Brain microvascular endothelial cell (primary cell): ENCODE data around the gene LCE3E.

Source experiments
- DNase-seq: peaks from one replicate; pipeline ENCODE4 v3.0.0-alpha.2; 2020
- H3K27ac ChIP-seq: fragments of 250-450 bp; sonication (Bioruptor Pico); 2 replicates; pipeline ENCODE4 v1.5.1; 2020; ENCODE audit warnings: mild to moderate bottlenecking, moderate library complexity
- H3K27me3 ChIP-seq: fragments of 250-450 bp; sonication (Bioruptor Pico); replicated peaks from 2 replicates; pipeline ENCODE4 v1.5.1; 2020; ENCODE audit warnings: mild to moderate bottlenecking
- H3K36me3 ChIP-seq: fragments of 250-450 bp; sonication (Bioruptor Pico); replicated peaks from 2 replicates; pipeline ENCODE4 v1.5.1; 2020; ENCODE audit warnings: mild to moderate bottlenecking
- H3K4me3 ChIP-seq: 2 replicates; pipeline ENCODE4 v1.5.1; 2011; ENCODE audit warnings: low read depth, mild to moderate bottlenecking, control low read depth, low read length, moderate library complexity
- in situ Hi-C: cut with HindIII; loops from 2 replicates; pipeline ENCODE4 v1.10.0; 2017; ENCODE audit warnings: low sequenced_read_pairs, low pct_ligation_motif_present
- TF ChIP-seq, protein P1 (sequence below): IDR thresholded peaks from 2 replicates; pipeline ENCODE4 v1.5.1; 2011; ENCODE audit warnings: low read depth, mild to moderate bottlenecking, moderate library complexity, low read length, control low read depth, inconsistent platforms; ENCODE audit errors: missing control alignments

LCE3E gene

DNA sequence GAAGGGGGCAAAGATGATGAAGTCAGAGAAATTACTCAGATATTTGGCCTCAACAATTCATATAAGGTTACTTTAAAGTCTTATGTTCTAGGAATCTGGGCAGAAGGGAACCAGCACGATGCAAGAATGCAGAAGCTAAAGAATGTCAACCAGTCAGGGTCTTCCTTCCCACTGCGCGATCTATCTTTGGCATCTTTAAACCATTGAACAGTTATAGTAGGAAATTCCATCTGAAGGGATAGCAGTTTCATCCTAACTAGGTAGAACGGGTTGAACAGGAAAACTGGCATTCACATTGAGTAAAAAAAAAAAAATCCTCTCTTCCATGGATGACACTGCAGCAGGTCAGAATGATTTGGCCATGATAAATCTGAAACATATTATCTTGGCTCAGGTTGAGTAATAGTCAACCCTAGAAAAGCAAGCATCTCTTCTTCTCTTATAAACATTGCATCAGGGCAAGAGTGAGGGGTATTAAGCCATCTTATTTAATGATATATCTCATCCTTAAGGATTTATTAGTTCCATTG lies 46.0 kb downstream of the LCE3E start:
- TF ChIP-seq, protein P1, sequence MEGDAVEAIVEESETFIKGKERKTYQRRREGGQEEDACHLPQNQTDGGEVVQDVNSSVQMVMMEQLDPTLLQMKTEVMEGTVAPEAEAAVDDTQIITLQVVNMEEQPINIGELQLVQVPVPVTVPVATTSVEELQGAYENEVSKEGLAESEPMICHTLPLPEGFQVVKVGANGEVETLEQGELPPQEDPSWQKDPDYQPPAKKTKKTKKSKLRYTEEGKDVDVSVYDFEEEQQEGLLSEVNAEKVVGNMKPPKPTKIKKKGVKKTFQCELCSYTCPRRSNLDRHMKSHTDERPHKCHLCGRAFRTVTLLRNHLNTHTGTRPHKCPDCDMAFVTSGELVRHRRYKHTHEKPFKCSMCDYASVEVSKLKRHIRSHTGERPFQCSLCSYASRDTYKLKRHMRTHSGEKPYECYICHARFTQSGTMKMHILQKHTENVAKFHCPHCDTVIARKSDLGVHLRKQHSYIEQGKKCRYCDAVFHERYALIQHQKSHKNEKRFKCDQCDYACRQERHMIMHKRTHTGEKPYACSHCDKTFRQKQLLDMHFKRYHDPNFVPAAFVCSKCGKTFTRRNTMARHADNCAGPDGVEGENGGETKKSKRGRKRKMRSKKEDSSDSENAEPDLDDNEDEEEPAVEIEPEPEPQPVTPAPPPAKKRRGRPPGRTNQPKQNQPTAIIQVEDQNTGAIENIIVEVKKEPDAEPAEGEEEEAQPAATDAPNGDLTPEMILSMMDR: no peak
- no peak overlapping the region for H3K27ac ChIP-seq
- peaks cover 6% of the 10 kb centered on the region for H3K27me3 ChIP-seq
- in situ Hi-C loops: no loop called here
- no peak overlapping the region for H3K4me3 ChIP-seq
- no peak for DNase-seq
- no peaks in the 10 kb centered on the region for H3K36me3 ChIP-seq

DNA sequence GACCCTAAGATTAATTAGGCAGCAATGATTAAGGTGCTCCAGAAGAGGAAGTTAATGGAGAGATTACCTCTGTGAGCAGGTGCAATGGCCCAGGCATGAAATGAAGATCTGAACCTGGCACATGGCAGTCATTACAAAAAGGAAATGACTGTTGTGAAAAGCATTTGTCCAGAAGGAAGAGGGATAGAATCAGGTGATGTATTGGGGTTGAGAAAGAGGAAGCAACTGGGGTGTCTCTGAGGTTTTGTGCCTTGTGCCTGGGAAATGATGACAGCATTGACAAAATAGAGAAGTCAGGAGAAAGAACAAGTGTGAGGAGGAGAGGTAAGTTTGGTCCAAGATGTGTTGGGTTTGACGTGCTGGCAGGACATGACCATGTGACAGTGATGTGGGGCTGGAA lies 46.7 kb downstream of the LCE3E start:
- in situ Hi-C loops: no loop called here
- TF ChIP-seq, protein P1: no peak
- Histone ChIP-seq H3K27me3 (peaks cover 11% of the 10 kb centered on the region), H3K27ac (no peak overlapping the region), H3K36me3 (no peaks in the 10 kb centered on the region), H3K4me3 (no peak overlapping the region)
- no peak for DNase-seq

DNA sequence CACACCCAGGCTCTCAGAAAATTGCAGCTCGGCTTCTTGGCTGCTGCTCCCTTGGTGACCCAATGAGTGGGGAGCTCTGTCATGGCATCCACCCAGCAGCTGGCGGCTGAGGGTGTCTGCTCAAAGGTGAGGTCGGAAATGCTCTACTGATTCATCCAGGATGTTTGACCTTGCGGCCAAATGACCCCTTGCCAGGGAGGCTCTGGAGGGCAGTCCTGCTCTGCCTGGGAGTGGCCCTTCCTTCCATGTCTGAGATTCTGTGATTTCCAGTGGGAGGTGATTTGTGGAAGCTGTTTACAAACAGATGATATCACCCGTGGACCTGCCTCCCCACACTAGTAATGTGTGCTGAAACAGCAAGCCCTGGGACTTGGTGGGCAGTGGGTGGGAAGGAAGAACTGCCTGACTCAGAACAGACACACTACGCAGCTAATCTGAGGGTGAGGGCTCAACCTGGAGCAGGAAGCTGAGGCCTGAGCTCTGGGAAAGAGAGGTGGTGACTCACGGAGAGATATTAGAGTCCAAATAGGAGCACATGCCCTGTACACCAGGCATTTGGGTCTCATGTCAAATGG lies 49.3 kb downstream of the LCE3E start:
- Histone ChIP-seq H3K4me3 (no peak overlapping the region), H3K36me3 (no peaks in the 10 kb centered on the region), H3K27ac (no peak overlapping the region), H3K27me3 (peaks cover 13% of the 10 kb centered on the region)
- in situ Hi-C loops: no loop called here
- TF ChIP-seq, protein P1: no peak
- no peak for DNase-seq

DNA sequence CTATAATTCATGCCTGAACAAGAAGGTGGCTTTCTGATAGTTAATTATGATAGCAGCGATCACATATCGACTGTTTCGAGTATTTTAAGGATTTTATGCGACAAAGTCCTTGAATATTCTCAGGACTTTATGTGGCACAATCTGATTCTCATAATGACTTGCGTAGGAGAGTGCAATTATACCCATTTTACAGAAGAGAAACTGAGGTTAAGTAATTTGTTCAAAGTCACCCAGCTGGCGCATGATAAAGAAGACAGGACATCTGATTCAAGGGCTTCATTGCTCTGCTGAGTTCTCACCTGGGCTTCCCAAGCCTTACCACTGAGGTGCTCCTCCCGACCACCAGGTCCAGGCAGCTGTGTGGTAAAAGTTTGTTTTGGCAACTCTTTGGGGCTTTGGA lies 50.5 kb downstream of the LCE3E start:
- H3K27ac ChIP-seq: no peak overlapping the region
- TF ChIP-seq, protein P1: no peak
- no peak for DNase-seq
- peaks cover 13% of the 10 kb centered on the region for H3K27me3 ChIP-seq
- H3K4me3 ChIP-seq: no peak overlapping the region
- no peaks in the 10 kb centered on the region for H3K36me3 ChIP-seq
- in situ Hi-C loops: no loop called here
